Effector memory CD4-positive, alpha-beta T cell (primary cell): ENCODE measurements around the gene KLF17.

Source experiments
- DNase-seq, 3 donors: peaks; one replicate each; pipeline ENCODE4 v3.0.0-alpha.2; 2020
- H3K27ac ChIP-seq: 2 replicates; pipeline ENCODE4 v1.7.0; 2013; ENCODE audit warnings: mild to moderate bottlenecking, low read length, moderate library complexity; ENCODE audit not compliant: insufficient read depth, poor library complexity, severe bottlenecking
- H3K27me3 ChIP-seq: replicated peaks from 2 replicates; pipeline ENCODE4 v1.7.0; 2013; ENCODE audit warnings: mild to moderate bottlenecking, low read length; ENCODE audit not compliant: insufficient read depth, control insufficient read depth, poor library complexity, severe bottlenecking
- H3K36me3 ChIP-seq: 2 replicates; pipeline ENCODE4 v1.7.0; 2013; ENCODE audit warnings: mild to moderate bottlenecking, low read length, moderate library complexity; ENCODE audit not compliant: control insufficient read depth, insufficient read depth
- H3K4me1 ChIP-seq: 2 replicates; pipeline ENCODE4 v1.7.0; 2013; ENCODE audit warnings: low read length, mild to moderate bottlenecking; ENCODE audit not compliant: control insufficient read depth, insufficient read depth, poor library complexity, severe bottlenecking
- H3K4me3 ChIP-seq: 2 replicates; pipeline ENCODE4 v1.7.0; 2013; ENCODE audit warnings: low read length, low read depth, mild to moderate bottlenecking; ENCODE audit not compliant: insufficient read depth, poor library complexity, severe bottlenecking
- H3K9me3 ChIP-seq: 2 replicates; pipeline ENCODE4 v1.7.0; 2013; ENCODE audit warnings: mild to moderate bottlenecking, low read length, moderate library complexity; ENCODE audit not compliant: control insufficient read depth

Gene KLF17

GRCh38 chr1:44084998-44085675, 33.5 kb upstream of the KLF17 start:
- H3K27me3 ChIP-seq = no peaks in the 10 kb centered on the region
- H3K36me3 ChIP-seq = no peaks in the 10 kb centered on the region
- DNase-seq = no peak
- H3K4me1 ChIP-seq = no peaks in the 10 kb centered on the region
- no peak overlapping the region for H3K27ac ChIP-seq
- no peak overlapping the region for H3K4me3 ChIP-seq
- H3K9me3 ChIP-seq = no peaks in the 10 kb centered on the region

GRCh38 chr1:44086692-44087474, 31.7 kb upstream of the KLF17 start:
- Histone ChIP-seq H3K36me3 (no peaks in the 10 kb centered on the region), H3K9me3 (no peaks in the 10 kb centered on the region), H3K4me1 (no peaks in the 10 kb centered on the region), H3K27ac (no peak overlapping the region), H3K27me3 (no peaks in the 10 kb centered on the region), H3K4me3 (no peak overlapping the region)
- DNase-seq = no peak

GRCh38 chr1:44089371-44090048, 29.1 kb upstream of the KLF17 start:
- Histone ChIP-seq H3K36me3 (no peaks in the 10 kb centered on the region), H3K27ac (no peak overlapping the region), H3K9me3 (no peaks in the 10 kb centered on the region), H3K27me3 (no peaks in the 10 kb centered on the region), H3K4me3 (no peak overlapping the region), H3K4me1 (no peaks in the 10 kb centered on the region)
- no peak for DNase-seq

- Histone ChIP-seq H3K4me1 (no peaks in the 10 kb centered on the region), H3K27ac (no peak overlapping the region), H3K4me3 (no peak overlapping the region), H3K36me3 (no peaks in the 10 kb centered on the region), H3K27me3 (no peaks in the 10 kb centered on the region), H3K9me3 (no peaks in the 10 kb centered on the region)
- no peak for DNase-seq
Observed at GRCh38 chr1:44090429-44091252, 28.0 kb upstream of the KLF17 start.

GRCh38 chr1:44094047-44094446, 24.6 kb upstream of the KLF17 start:
- Histone ChIP-seq H3K4me3 (no peak overlapping the region), H3K4me1 (no peaks in the 10 kb centered on the region), H3K36me3 (no peaks in the 10 kb centered on the region), H3K9me3 (no peaks in the 10 kb centered on the region), H3K27me3 (no peaks in the 10 kb centered on the region), H3K27ac (no peak overlapping the region)
- no peak for DNase-seq

- Histone ChIP-seq H3K4me3 (no peak overlapping the region), H3K36me3 (no peaks in the 10 kb centered on the region), H3K9me3 (no peaks in the 10 kb centered on the region), H3K4me1 (no peaks in the 10 kb centered on the region), H3K27me3 (no peaks in the 10 kb centered on the region), H3K27ac (no peak overlapping the region)
- DNase-seq = no peak
Observed at GRCh38 chr1:44100183-44100868, 18.3 kb upstream of the KLF17 start.

- Histone ChIP-seq H3K27me3 (no peaks in the 10 kb centered on the region), H3K4me3 (no peak overlapping the region), H3K27ac (no peak overlapping the region), H3K4me1 (no peaks in the 10 kb centered on the region), H3K36me3 (no peaks in the 10 kb centered on the region), H3K9me3 (no peaks in the 10 kb centered on the region)
- DNase-seq = no peak
Observed at GRCh38 chr1:44101328-44101727, 17.3 kb upstream of the KLF17 start.

- Histone ChIP-seq H3K27me3 (no peaks in the 10 kb centered on the region), H3K36me3 (no peaks in the 10 kb centered on the region), H3K4me3 (no peak overlapping the region), H3K27ac (no peak overlapping the region), H3K9me3 (no peaks in the 10 kb centered on the region), H3K4me1 (no peaks in the 10 kb centered on the region)
- no peak for DNase-seq
Observed at GRCh38 chr1:44103270-44104131, 15.1 kb upstream of the KLF17 start.

- Histone ChIP-seq H3K27ac (no peak overlapping the region), H3K9me3 (no peaks in the 10 kb centered on the region), H3K36me3 (no peaks in the 10 kb centered on the region), H3K4me1 (no peaks in the 10 kb centered on the region), H3K4me3 (no peak overlapping the region), H3K27me3 (no peaks in the 10 kb centered on the region)
- DNase-seq = no peak
Observed at GRCh38 chr1:44105810-44106209, 12.8 kb upstream of the KLF17 start.
